WTC11 (cell line): Measurements from ENCODE around the gene ST6GALNAC6. TPM values are rescaled to one million over a fixed set of nuclear protein-coding genes. Genes with fewer than 3 reads are reported as not detected.

ENCODE experiments used
- ATAC-seq: fragments of 200-7000 bp; cut with Tn5 transposase; 2 replicates; pipeline ENCODE4 v1.10.0; 2021; ENCODE audit warnings: mild to moderate bottlenecking, moderate library complexity
- CTCF ChIA-PET: fragments of 300-600 bp; sonication (Branson Sonifier 250); formaldehyde crosslinking; loops from one replicate; lab custom pipeline; 2021; ENCODE audit warnings: antibody characterized with exemption; lab: Charles Lee
- POLR2A ChIA-PET: fragments of 350-600 bp; sonication (Branson Sonifier 250); formaldehyde crosslinking; loops from one replicate; lab custom pipeline; 2021; ENCODE audit warnings: antibody characterized with exemption; lab: Charles Lee
- DNase-seq: peaks from one replicate; pipeline ENCODE4 v3.0.0; 2021; ENCODE audit warnings: low spot score
- H3K27ac Mint-ChIP-seq: 2 replicates; pipeline ENCODE4 v1.8.0; 2021; ENCODE audit warnings: mixed read lengths
- H3K27me3 Mint-ChIP-seq: 2 replicates; pipeline ENCODE4 v1.8.0; 2021; ENCODE audit warnings: low read depth, mild to moderate bottlenecking, moderate library complexity, mixed read lengths
- H3K36me3 Mint-ChIP-seq: 2 replicates; pipeline ENCODE4 v1.8.0; 2021; ENCODE audit warnings: mixed read lengths
- H3K4me1 Mint-ChIP-seq: 2 replicates; pipeline ENCODE4 v1.8.0; 2022; ENCODE audit warnings: mixed read lengths
- H3K4me3 Mint-ChIP-seq: 2 replicates; pipeline ENCODE4 v1.8.0; 2021; ENCODE audit warnings: mild to moderate bottlenecking, moderate library complexity, mixed read lengths
- H3K9me3 Mint-ChIP-seq: 2 replicates; pipeline ENCODE4 v1.8.0; 2021; ENCODE audit warnings: mixed read lengths
- CREB1 ChIP-seq: sonication (generic); formaldehyde crosslinking; IDR thresholded peaks from 2 replicates; pipeline ENCODE4 v1.8.0; 2023; ENCODE audit warnings: mild to moderate bottlenecking, missing genetic modification reagents
- ESRRA ChIP-seq: sonication (generic); formaldehyde crosslinking; IDR thresholded peaks from 2 replicates; pipeline ENCODE4 v1.8.1; 2022; ENCODE audit warnings: mild to moderate bottlenecking, missing genetic modification reagents, borderline replicate concordance
- ETV6 ChIP-seq: sonication (generic); formaldehyde crosslinking; IDR thresholded peaks from 2 replicates; pipeline ENCODE4 v1.8.1; 2022; ENCODE audit warnings: mild to moderate bottlenecking, missing genetic modification reagents
- GTF2I ChIP-seq: fragments of 250-450 bp; sonication (Bioruptor Pico); conservative IDR thresholded peaks from 2 replicates; pipeline ENCODE4 v1.4.0; 2021; ENCODE audit warnings: mild to moderate bottlenecking
- HMGA2 ChIP-seq: fragments of 250-450 bp; sonication (Bioruptor Pico); IDR thresholded peaks from 2 replicates; pipeline ENCODE4 v1.4.0; 2021; ENCODE audit warnings: mild to moderate bottlenecking, moderate library complexity
- NFYB ChIP-seq: sonication (generic); formaldehyde crosslinking; conservative IDR thresholded peaks from 2 replicates; pipeline ENCODE4 v1.8.0; 2022; ENCODE audit warnings: low read depth, missing genetic modification reagents
- RORB ChIP-seq: fragments of 250-450 bp; sonication (Bioruptor Pico); IDR thresholded peaks from 2 replicates; pipeline ENCODE4 v1.9.0; 2021; ENCODE audit warnings: mild to moderate bottlenecking
- SMAD4 ChIP-seq: sonication (generic); formaldehyde crosslinking; IDR thresholded peaks from 2 replicates; pipeline ENCODE4 v1.8.0; 2022; ENCODE audit warnings: mild to moderate bottlenecking, missing genetic modification reagents
- SOX15 ChIP-seq: fragments of 250-450 bp; sonication (Bioruptor Pico); IDR thresholded peaks from 2 replicates; pipeline ENCODE4 v1.9.0; 2021; ENCODE audit warnings: mild to moderate bottlenecking
- TEAD4 ChIP-seq: sonication (generic); formaldehyde crosslinking; IDR thresholded peaks from 2 replicates; pipeline ENCODE4 v1.8.0; 2022; ENCODE audit warnings: mild to moderate bottlenecking, missing genetic modification reagents
- ZNF121 ChIP-seq: sonication (generic); formaldehyde crosslinking; IDR thresholded peaks from 2 replicates; pipeline ENCODE4 v1.8.0; 2023; ENCODE audit warnings: missing genetic modification reagents
- ZNF219 ChIP-seq: sonication (generic); formaldehyde crosslinking; IDR thresholded peaks from 2 replicates; pipeline ENCODE4 v1.8.0; 2023; ENCODE audit warnings: missing genetic modification reagents, mild to moderate bottlenecking, borderline replicate concordance
- ZNF263 ChIP-seq: sonication (generic); formaldehyde crosslinking; IDR thresholded peaks from 2 replicates; pipeline ENCODE4 v1.8.1; 2022; ENCODE audit warnings: low read depth, mild to moderate bottlenecking, moderate library complexity, missing genetic modification reagents
- total RNA-seq: library from RNA; stranded (reverse); gene quantifications from 3 replicates; pipeline ENCODE4 v1.2.3, GENCODE V29; 2021
- TF ChIP-seq, protein P1 (sequence below): fragments of 250-450 bp; sonication (Bioruptor Pico); conservative IDR thresholded peaks from 2 replicates; pipeline ENCODE4 v1.9.0; 2021; ENCODE audit warnings: mild to moderate bottlenecking
- TF ChIP-seq, protein P2 (sequence below): fragments of 250-450 bp; sonication (Bioruptor Pico); IDR thresholded peaks from 2 replicates; pipeline ENCODE4 v1.8.0; 2021; ENCODE audit warnings: mild to moderate bottlenecking
- TF ChIP-seq, protein P3 (sequence below): sonication (generic); formaldehyde crosslinking; IDR thresholded peaks from 2 replicates; pipeline ENCODE4 v1.8.1; 2022; ENCODE audit warnings: missing genetic modification reagents, borderline replicate concordance
- TF ChIP-seq, protein P4 (sequence below): fragments of 250-450 bp; sonication (Bioruptor Pico); IDR thresholded peaks from 2 replicates; pipeline ENCODE4 v1.9.0; 2021; ENCODE audit warnings: moderate library complexity, mild to moderate bottlenecking, inconsistent platforms, borderline replicate concordance
- TF ChIP-seq, protein P5 (sequence below): sonication (generic); formaldehyde crosslinking; IDR thresholded peaks from 2 replicates; pipeline ENCODE4 v1.8.0; 2023; ENCODE audit warnings: missing genetic modification reagents, mild to moderate bottlenecking, borderline replicate concordance
- TF ChIP-seq, protein P6 (sequence below): sonication (generic); formaldehyde crosslinking; IDR thresholded peaks from 2 replicates; pipeline ENCODE4 v1.8.1; 2023; ENCODE audit warnings: mild to moderate bottlenecking, missing genetic modification reagents, moderate library complexity

Gene ST6GALNAC6
- total RNA-seq, 1 experiment from 2014 or later = 47.5 TPM

DNA sequence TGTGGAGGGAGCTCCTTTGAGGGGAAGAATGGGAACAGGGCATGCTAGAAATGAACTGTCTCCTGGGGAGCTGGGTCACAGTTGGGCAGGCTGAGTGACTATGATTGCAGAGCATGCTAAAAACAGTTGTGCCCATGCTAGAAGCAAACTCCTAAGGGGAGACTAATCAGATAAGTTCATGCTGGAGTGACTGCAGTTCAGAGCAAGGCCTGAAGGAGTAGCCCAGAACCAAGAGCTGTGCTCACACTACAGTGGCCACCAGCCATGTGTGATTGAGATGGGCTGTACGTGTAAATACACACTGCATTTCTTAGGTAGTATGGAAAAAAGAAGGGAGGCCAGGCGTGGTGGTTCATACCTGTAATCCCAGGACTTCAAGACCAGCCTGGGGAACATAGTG, 11.6 kb downstream of the ST6GALNAC6 start:
- Mint-ChIP-seq H3K27ac (no peak overlapping the region), H3K4me3 (no peak overlapping the region), H3K36me3 (peaks cover 46% of the 10 kb centered on the region), H3K9me3 (peaks cover 3% of the 10 kb centered on the region; the same call in 1 of the 2 replicates), H3K4me1 (peaks cover 9% of the 10 kb centered on the region), H3K27me3 (no peaks in the 10 kb centered on the region)
- POLR2A ChIA-PET = no interaction called here
- TF ChIP-seq ZNF219 (no peak), SMAD4 (CRISPR knock-in tag) (no peak), SOX15 (CRISPR knock-in tag) (no peak), ESRRA (CRISPR knock-in tag) (no peak), GTF2I (CRISPR knock-in tag) (no peak), TEAD4 (CRISPR knock-in tag) (no peak)
- TF ChIP-seq, protein P1, sequence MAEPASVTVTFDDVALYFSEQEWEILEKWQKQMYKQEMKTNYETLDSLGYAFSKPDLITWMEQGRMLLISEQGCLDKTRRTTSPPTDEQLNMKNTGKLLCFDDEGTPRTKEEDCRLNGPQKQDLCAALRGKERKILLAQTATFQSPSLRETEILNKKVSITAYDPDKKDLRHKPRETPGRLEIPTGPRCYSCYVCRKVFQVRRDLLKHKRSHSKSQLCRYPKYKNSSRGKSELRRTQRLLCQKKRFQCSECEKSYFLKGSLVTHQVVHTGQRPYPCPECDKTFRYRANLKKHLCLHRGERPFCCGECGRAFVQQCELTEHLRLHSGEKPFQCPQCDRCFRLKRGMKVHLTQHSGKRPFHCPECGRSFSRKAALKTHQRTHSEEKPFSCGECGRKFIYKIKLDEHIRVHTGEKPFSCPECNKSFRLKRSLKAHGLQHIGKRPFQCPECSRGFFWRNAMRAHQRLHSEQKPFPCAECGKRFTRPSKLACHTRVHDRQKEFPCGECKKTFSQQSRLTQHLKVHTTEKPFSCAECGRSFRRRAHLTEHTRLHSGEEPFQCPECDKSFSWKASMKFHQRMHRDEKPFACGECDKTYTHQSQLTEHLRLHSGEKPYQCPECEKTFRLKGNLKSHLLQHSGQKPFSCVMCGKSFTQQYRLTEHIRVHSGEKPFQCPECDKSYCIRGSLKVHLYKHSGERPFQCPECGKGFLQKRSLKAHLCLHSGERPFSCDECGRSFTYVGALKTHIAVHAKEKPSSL = no peak
- TF ChIP-seq, protein P2, sequence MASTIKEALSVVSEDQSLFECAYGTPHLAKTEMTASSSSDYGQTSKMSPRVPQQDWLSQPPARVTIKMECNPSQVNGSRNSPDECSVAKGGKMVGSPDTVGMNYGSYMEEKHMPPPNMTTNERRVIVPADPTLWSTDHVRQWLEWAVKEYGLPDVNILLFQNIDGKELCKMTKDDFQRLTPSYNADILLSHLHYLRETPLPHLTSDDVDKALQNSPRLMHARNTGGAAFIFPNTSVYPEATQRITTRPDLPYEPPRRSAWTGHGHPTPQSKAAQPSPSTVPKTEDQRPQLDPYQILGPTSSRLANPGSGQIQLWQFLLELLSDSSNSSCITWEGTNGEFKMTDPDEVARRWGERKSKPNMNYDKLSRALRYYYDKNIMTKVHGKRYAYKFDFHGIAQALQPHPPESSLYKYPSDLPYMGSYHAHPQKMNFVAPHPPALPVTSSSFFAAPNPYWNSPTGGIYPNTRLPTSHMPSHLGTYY (CRISPR knock-in tag) = no peak
- TF ChIP-seq, protein P3, sequence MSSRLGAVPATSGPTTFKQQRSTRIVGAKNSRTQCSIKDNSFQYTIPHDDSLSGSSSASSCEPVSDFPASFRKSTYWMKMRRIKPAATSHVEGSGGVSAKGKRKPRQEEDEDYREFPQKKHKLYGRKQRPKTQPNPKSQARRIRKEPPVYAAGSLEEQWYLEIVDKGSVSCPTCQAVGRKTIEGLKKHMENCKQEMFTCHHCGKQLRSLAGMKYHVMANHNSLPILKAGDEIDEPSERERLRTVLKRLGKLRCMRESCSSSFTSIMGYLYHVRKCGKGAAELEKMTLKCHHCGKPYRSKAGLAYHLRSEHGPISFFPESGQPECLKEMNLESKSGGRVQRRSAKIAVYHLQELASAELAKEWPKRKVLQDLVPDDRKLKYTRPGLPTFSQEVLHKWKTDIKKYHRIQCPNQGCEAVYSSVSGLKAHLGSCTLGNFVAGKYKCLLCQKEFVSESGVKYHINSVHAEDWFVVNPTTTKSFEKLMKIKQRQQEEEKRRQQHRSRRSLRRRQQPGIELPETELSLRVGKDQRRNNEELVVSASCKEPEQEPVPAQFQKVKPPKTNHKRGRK (CRISPR knock-in tag) = no peak
- no peak for ATAC-seq
- no peak for DNase-seq
- CTCF ChIA-PET = interaction anchor here (1.1 kb wide), 1 partner anchor 18 kb away, joined by 3 read pairs; no protein-coding TSS in a partner anchor

DNA sequence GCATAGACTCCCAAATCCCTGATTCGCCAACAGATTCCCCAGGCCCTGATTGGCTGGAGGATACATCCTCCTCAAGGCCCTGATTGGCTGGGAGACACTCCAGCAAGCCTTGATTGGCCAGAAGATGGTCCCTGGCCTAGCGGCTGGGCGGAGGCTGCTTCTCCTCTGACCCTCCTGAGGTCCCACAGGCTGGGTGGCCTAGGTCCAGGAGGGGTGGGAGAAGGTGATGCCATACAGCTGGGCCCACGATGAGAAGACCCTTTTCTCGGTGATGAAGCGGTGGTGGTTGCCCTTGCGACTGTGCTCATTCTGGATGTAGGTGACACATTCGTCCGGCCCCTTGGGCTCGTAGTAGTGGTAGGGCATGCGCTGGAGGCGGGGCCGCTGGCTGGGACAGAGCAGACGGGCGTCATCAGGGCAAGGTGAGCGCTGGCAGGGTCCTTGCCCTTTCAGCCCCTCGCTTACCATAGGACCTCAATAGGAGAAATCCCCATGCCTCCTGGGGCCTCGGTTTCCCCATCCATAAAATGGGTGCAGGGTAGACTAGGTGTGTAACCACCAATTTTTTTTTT, 12.9 kb downstream of the ST6GALNAC6 start:
- peaks cover 16% of the 10 kb centered on the region for H3K4me1 Mint-ChIP-seq
- H3K36me3 Mint-ChIP-seq = peaks cover 37% of the 10 kb centered on the region
- H3K27ac Mint-ChIP-seq = peak overlapping the region; percentile 83; the same call in 1 of the 2 replicates
- ChIA-PET POLR2A (no interaction called here), CTCF (no interaction called here)
- H3K27me3 Mint-ChIP-seq = no peaks in the 10 kb centered on the region
- H3K9me3 Mint-ChIP-seq = no peaks in the 10 kb centered on the region
- TF ChIP-seq CREB1 (no peak), NFYB (peak; percentile 98), GTF2I (CRISPR knock-in tag) (peak; percentile 59; the same call in 1 of the 2 replicates)
- no peak overlapping the region for H3K4me3 Mint-ChIP-seq
- DNase-seq = no peak
- peak; percentile 60 for ATAC-seq

DNA sequence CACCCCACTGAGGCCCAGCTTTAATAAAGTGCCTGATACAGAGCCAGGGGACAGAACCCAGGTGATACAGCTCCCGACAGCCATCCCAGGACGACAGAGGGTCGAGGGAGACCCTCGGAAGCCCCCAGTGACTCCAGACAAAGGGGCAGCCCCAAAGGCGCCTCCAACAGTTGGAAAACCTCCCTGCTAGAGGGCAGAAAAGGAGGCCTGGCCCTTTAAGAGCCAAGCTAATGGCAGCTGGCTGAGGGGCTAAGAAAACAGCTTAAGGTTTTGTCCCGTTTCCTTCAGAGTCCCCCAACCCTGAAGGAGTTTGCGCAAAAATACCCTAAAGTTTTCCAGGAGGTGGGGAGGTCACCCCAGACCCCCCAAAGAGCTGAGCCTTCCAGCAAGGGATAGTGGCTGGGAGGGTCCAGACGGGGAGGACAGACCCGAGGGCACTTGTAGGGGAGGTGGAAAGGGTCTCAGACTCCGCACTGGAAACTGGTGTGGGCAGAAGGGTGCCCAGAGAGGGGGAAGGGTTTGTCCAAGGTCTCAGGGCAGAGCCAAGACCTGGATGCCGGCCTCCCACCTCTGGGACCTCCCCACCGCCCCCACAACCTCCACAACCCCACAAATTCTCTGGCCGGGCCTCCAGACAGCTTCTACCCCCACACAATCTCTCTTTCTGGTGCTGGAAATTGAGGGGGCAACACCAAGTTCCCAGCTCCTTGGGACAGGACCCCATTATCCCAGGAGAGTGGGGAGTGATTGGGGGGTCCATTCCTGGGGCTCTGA, 13.7 kb downstream of the ST6GALNAC6 start:
- H3K27ac Mint-ChIP-seq = no peak overlapping the region
- H3K4me3 Mint-ChIP-seq = no peak overlapping the region
- peaks cover 30% of the 10 kb centered on the region for H3K36me3 Mint-ChIP-seq
- no peaks in the 10 kb centered on the region for H3K9me3 Mint-ChIP-seq
- ATAC-seq = no peak
- ChIA-PET CTCF (interaction anchor here (1.0 to 2.2 kb wide), 7 partner anchors 16 to 382 kb away, joined by 3 to 12 read pairs (median 4); partner anchors contain the start of genes ST6GALNAC4 and TOR2A), POLR2A (interaction anchor here (0.6 to 1.3 kb wide), 3 partner anchors 12 to 274 kb away, joined by 3 to 4 read pairs (median 4); no protein-coding TSS in a partner anchor)
- peaks cover 16% of the 10 kb centered on the region for H3K4me1 Mint-ChIP-seq
- DNase-seq = no peak
- H3K27me3 Mint-ChIP-seq = no peaks in the 10 kb centered on the region
- no peak for TF ChIP-seq ETV6 (CRISPR knock-in tag)
- no peak for TF ChIP-seq ZNF263 (CRISPR knock-in tag)
- no peak for TF ChIP-seq SOX15 (CRISPR knock-in tag)
- TF ChIP-seq ZNF219 = no peak
- TF ChIP-seq HMGA2 = no peak
- TF ChIP-seq ZNF121 (CRISPR knock-in tag) = no peak
- no peak for TF ChIP-seq RORB (CRISPR knock-in tag)
- TF ChIP-seq, protein P4, sequence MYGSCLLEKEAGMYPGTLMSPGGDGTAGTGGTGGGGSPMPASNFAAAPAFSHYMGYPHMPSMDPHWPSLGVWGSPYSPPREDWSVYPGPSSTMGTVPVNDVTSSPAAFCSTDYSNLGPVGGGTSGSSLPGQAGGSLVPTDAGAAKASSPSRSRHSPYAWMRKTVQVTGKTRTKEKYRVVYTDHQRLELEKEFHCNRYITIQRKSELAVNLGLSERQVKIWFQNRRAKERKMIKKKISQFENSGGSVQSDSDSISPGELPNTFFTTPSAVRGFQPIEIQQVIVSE (CRISPR knock-in tag) = no peak
- TF ChIP-seq, protein P5, sequence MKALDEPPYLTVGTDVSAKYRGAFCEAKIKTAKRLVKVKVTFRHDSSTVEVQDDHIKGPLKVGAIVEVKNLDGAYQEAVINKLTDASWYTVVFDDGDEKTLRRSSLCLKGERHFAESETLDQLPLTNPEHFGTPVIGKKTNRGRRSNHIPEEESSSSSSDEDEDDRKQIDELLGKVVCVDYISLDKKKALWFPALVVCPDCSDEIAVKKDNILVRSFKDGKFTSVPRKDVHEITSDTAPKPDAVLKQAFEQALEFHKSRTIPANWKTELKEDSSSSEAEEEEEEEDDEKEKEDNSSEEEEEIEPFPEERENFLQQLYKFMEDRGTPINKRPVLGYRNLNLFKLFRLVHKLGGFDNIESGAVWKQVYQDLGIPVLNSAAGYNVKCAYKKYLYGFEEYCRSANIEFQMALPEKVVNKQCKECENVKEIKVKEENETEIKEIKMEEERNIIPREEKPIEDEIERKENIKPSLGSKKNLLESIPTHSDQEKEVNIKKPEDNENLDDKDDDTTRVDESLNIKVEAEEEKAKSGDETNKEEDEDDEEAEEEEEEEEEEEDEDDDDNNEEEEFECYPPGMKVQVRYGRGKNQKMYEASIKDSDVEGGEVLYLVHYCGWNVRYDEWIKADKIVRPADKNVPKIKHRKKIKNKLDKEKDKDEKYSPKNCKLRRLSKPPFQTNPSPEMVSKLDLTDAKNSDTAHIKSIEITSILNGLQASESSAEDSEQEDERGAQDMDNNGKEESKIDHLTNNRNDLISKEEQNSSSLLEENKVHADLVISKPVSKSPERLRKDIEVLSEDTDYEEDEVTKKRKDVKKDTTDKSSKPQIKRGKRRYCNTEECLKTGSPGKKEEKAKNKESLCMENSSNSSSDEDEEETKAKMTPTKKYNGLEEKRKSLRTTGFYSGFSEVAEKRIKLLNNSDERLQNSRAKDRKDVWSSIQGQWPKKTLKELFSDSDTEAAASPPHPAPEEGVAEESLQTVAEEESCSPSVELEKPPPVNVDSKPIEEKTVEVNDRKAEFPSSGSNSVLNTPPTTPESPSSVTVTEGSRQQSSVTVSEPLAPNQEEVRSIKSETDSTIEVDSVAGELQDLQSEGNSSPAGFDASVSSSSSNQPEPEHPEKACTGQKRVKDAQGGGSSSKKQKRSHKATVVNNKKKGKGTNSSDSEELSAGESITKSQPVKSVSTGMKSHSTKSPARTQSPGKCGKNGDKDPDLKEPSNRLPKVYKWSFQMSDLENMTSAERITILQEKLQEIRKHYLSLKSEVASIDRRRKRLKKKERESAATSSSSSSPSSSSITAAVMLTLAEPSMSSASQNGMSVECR = no peak
- TF ChIP-seq, protein P6, sequence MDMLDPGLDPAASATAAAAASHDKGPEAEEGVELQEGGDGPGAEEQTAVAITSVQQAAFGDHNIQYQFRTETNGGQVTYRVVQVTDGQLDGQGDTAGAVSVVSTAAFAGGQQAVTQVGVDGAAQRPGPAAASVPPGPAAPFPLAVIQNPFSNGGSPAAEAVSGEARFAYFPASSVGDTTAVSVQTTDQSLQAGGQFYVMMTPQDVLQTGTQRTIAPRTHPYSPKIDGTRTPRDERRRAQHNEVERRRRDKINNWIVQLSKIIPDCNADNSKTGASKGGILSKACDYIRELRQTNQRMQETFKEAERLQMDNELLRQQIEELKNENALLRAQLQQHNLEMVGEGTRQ (CRISPR knock-in tag) = no peak
